Pancreas (tissue), 10 donors: ENCODE data around the gene ART3. TPM values are rescaled to one million over a fixed set of nuclear protein-coding genes. Genes with fewer than 3 reads are reported as not detected.
A peak's percentile ranks its signal among the peaks of the same experiment; 100 is the strongest.

Experiments used
- ATAC-seq, 4 donors: fragments of 200-7000 bp; cut with Tn5 transposase; one replicate each; pipeline versions ENCODE4 v1.8.0 to v1.9.1; 2020; ENCODE audit warnings: mild to moderate bottlenecking in 4 of 4, moderate library complexity in 4 of 4
- DNase-seq, 6 donors: peaks; one replicate each; pipeline ENCODE4 v3.0.0-alpha.2; 2020
- FAIRE-seq: peaks from 2 replicates; lab custom pipeline; 2012; peaks lifted over from hg19 to GRCh38; lab: Jason Lieb, UNC
- H3K27ac ChIP-seq, 4 donors: fragments of 200-600 bp; sonication (generic); 1 replicate in 3 of 4; 2 replicates in 1 of 4; pipeline versions ENCODE4 v1.5.0 to v1.8.0; 2020
- H3K27me3 ChIP-seq, 4 donors: fragments of 200-600 bp; one replicate each; pipeline ENCODE4 v1.8.0; 2021
- H3K36me3 ChIP-seq, 3 donors: fragments of 200-600 bp; sonication (generic) in 1 of 3; one replicate each; pipeline versions ENCODE4 v1.5.0 to v1.8.0; 2020 to 2021
- H3K4me1 ChIP-seq, 3 donors: fragments of 200-600 bp; one replicate each; pipeline ENCODE4 v1.8.0; 2021
- H3K4me3 ChIP-seq, 4 donors: fragments of 200-600 bp; sonication (generic) in 2 of 4; one replicate each; pipeline versions ENCODE4 v1.5.0 to v1.8.0; 2020 to 2021
- H3K9me3 ChIP-seq, 4 donors: fragments of 200-600 bp; one replicate each; pipeline ENCODE4 v1.8.0; 2021
- CTCF ChIP-seq, 4 donors: fragments of 200-600 bp; sonication (generic) in 3 of 4; IDR thresholded peaks; one replicate each; pipeline versions ENCODE4 v1.5.0 to v1.8.0; 2021; ENCODE audit warnings: antibody characterized with exemption in 4 of 4
- WGBS, 2 donors: extraction: QIAGEN DNeasy Blood & Tissue Kit; methylation state at CpG; one replicate each; pipeline ENCODE4 v1.1.7; 2013; 5-methylcytosine and 5-hydroxymethylcytosine counted together
- intact Hi-C, 3 donors: fragments of 100-400 bp; cut with DNase I; formaldehyde crosslinking; loops; one replicate each; pipeline versions ENCODE4 v1.11.1 to v1.14.2; 2022
- polyA plus RNA-seq, 2 donors: library from polyadenylated mRNA; stranded (reverse); fragments of 200-250 nt; gene quantifications; one replicate each; pipeline ENCODE4 v1.2.3, GENCODE V29; 2013
- total RNA-seq, 6 donors: library from RNA; stranded (reverse); fragmentation: NEBNext Ultra II Directional in 4 of 6; extraction: Animal tissue kit (Norgen Biotek cat#: 25700) in 4 of 6; gene quantifications; one replicate each; pipeline versions ENCODE4 v1.2.1 to v1.2.4, GENCODE V29; 2021 to 2023
- donor health status: healthy with polysubstance abuse.
- donor health status: DM: no; HTN: no; CAD: no; lungs with moderate emphysema.
- donor health status: DM: no; HTN: no; CAD: no.
- donor health status: control.
- donor health status: control.
- donor health status: Bipolar disorder and iron deficiency.
- donor health status: DM: yes; HTN: yes; CAD: no.
- donor health status: DM: no; HTN: no; CAD: no.
- donor health status: DM: no; HTN: no; CAD: no.
- donor health status: DM: yes; HTN: yes; CAD: no.

The ART3 gene
- total and polyA plus RNA-seq, 8 donors = 0.32 to 14.4 (median 4.9) TPM

GRCh38 chr4:76060506-76060905, 14.0 kb upstream of the ART3 start:
- Histone ChIP-seq H3K4me3 (no peak overlapping the region), H3K27me3 (no peaks in the 10 kb centered on the region), H3K27ac (peak overlapping the region in 1 of 4 donors; percentile 17), H3K36me3 (no peaks in the 10 kb centered on the region), H3K4me1 (peaks cover 5 to 25% (median 24%) of the 10 kb centered on the region in 3 donors), H3K9me3 (no peaks in the 10 kb centered on the region)
- ATAC-seq (peak in 1 of 4 donors; percentile 38), FAIRE-seq (no peak), DNase-seq (no peak)
- no peak for TF ChIP-seq CTCF (IDR thresholded peaks at IDR 0.05)
- intact Hi-C loops = no loop called here

GRCh38 chr4:76061421-76061820, 13.1 kb upstream of the ART3 start:
- Histone ChIP-seq H3K4me1 (peaks cover 5 to 25% (median 24%) of the 10 kb centered on the region in 3 donors), H3K9me3 (no peaks in the 10 kb centered on the region), H3K27me3 (no peaks in the 10 kb centered on the region), H3K27ac (no peak overlapping the region), H3K4me3 (no peak overlapping the region), H3K36me3 (no peaks in the 10 kb centered on the region)
- 76 to 86% methylated on average over 1 of the region's 1 CpG for WGBS, 2 donors
- DNase-seq (no peak), ATAC-seq (no peak), FAIRE-seq (no peak)
- intact Hi-C loops = no loop called here
- no peak for TF ChIP-seq CTCF (IDR thresholded peaks at IDR 0.05)

GRCh38 chr4:76061982-76062381, 12.5 kb upstream of the ART3 start:
- H3K36me3 ChIP-seq = no peaks in the 10 kb centered on the region
- WGBS, 2 donors = 75 to 78% methylated on average over 1 of the region's 1 CpG
- no peaks in the 10 kb centered on the region for H3K9me3 ChIP-seq
- no peak for TF ChIP-seq CTCF (IDR thresholded peaks at IDR 0.05)
- no peak overlapping the region for H3K27ac ChIP-seq
- H3K4me1 ChIP-seq = peaks cover 5 to 25% (median 24%) of the 10 kb centered on the region in 3 donors
- H3K27me3 ChIP-seq = no peaks in the 10 kb centered on the region
- intact Hi-C loops = no loop called here
- no peak for FAIRE-seq
- H3K4me3 ChIP-seq = no peak overlapping the region
- no peak for ATAC-seq
- DNase-seq = no peak

GRCh38 chr4:76066546-76066945, 8.0 kb upstream of the ART3 start:
- 60 to 61% methylated on average over 3 of the region's 3 CpGs for WGBS, 2 donors
- intact Hi-C loops = loop anchor here in 2 of 3 donors (2.0 to 5.0 kb wide), 2 partner anchors 72 to 74 kb away; partner anchors contain the start of gene SDAD1 (in 1 of the 2)
- ATAC-seq (no peak), DNase-seq (peak in 1 of 6 donors; percentile 59), FAIRE-seq (no peak)
- Histone ChIP-seq H3K27me3 (no peaks in the 10 kb centered on the region), H3K4me1 (no peaks in the 10 kb centered on the region), H3K9me3 (no peaks in the 10 kb centered on the region), H3K4me3 (no peak overlapping the region), H3K36me3 (no peaks in the 10 kb centered on the region), H3K27ac (no peak overlapping the region)
- TF ChIP-seq CTCF (IDR thresholded peaks at IDR 0.05) = no peak

- Histone ChIP-seq H3K4me3 (no peak overlapping the region), H3K9me3 (no peaks in the 10 kb centered on the region), H3K36me3 (no peaks in the 10 kb centered on the region), H3K4me1 (no peaks in the 10 kb centered on the region), H3K27ac (no peak overlapping the region), H3K27me3 (no peaks in the 10 kb centered on the region)
- DNase-seq = peak in 5 of 6 donors; percentile 61 to 83 (median 68)
- peak; percentile 58 to 86 (median 71) for TF ChIP-seq CTCF (IDR thresholded peaks at IDR 0.05)
- 0 to 1% methylated on average over 2 of the region's 2 CpGs for WGBS, 2 donors
- FAIRE-seq = peak; percentile 96
- ATAC-seq = peak; percentile 88 to 97 (median 96)
- intact Hi-C loops = loop anchor here in 2 of 3 donors (2.0 to 5.0 kb wide), 2 partner anchors 73 to 75 kb away; partner anchors contain the start of gene SDAD1 (in 1 of the 2)
Measured at GRCh38 chr4:76067652-76068286, 6.7 kb upstream of the ART3 start.
